ENCODE results near the gene CRY1.
"Not testable (repeated sequence)": the region's sequence is repeated elsewhere in the genome, so short reads cannot be mapped to it uniquely, and the experiment has no call there.

CRY1 gene

DNA sequence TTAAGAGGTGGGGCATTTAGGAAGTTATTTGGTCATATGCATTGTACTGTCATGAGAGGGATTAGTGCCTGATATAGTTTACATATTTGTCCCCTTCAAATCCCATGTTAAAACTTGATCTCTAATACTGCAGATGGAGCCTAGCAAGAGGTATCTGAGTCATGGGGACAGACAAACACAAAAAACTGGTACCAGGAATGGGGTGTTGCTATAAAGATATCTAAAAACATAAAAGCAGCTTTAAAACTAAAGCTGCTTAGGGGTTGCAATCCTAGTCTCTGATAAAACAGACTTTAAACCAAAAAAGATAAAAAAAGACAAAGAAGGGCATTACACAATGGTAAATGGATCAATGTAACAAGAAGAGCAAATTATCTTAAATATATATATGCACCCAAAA, 11.6 kb downstream of the CRY1 start:
- H2AFZ ChIP-seq (ENCODE audit: low read length) = no peak overlapping the region
- no peak overlapping the region for H2BK15ac ChIP-seq (ENCODE audit: low read length)
- H3K27me3 ChIP-seq (ENCODE audit: control insufficient read depth in 3 of 3, insufficient read depth in 3 of 3, low read depth in 1 of 3, low read length in 3 of 3) = no peaks in the 10 kb centered on the region
- H3K79me1 ChIP-seq (ENCODE audit: low read depth, low read length) = peaks cover 2% of the 10 kb centered on the region
- H3K36me3 ChIP-seq (replicated peaks in 1 of 2; ENCODE audit: control insufficient read depth in 2 of 2, insufficient read depth in 2 of 2, low read length in 2 of 2) = no peaks in the 10 kb centered on the region
- no peak overlapping the region for H2BK5ac ChIP-seq (ENCODE audit: low read length)
- H2BK120ac ChIP-seq (ENCODE audit: low read depth, low read length) = no peak overlapping the region
- no peak overlapping the region for H4K91ac ChIP-seq (ENCODE audit: low read depth, low read length, poor library complexity)
- no peak overlapping the region for H3K9ac ChIP-seq (ENCODE audit: low read depth, low read length, poor library complexity)
- H3K4ac ChIP-seq (ENCODE audit: low read length) = no peak overlapping the region
- H3K4me2 ChIP-seq (ENCODE audit: insufficient read depth, low read length, poor library complexity, severe bottlenecking) = no peak overlapping the region
- H2BK12ac ChIP-seq (ENCODE audit: low read length) = no peak overlapping the region
- DNase-seq (ENCODE audit: low spot score) = no peak
- no peak overlapping the region for H3K23ac ChIP-seq (ENCODE audit: low read depth, low read length, poor library complexity)
- H2AK5ac ChIP-seq (ENCODE audit: low read depth, low read length) = no peak overlapping the region
- H3K18ac ChIP-seq (ENCODE audit: low read length) = no peak overlapping the region
- no peak overlapping the region for H3K4me3 ChIP-seq (ENCODE audit: low read length in 2 of 2)
- peaks cover 3 to 4% of the 10 kb centered on the region in 2 donors for H3K4me1 ChIP-seq (ENCODE audit: control insufficient read depth in 2 of 2, insufficient read depth in 1 of 2, low read depth in 1 of 2, low read length in 2 of 2)
- no peaks in the 10 kb centered on the region for H3K9me3 ChIP-seq (replicated peaks in 1 of 2; ENCODE audit: control insufficient read depth in 2 of 2, insufficient read depth in 1 of 2, low read depth in 1 of 2, low read length in 2 of 2)
- no peak overlapping the region for H3K27ac ChIP-seq (replicated peaks; ENCODE audit: low read length)
- no peak overlapping the region for H3K14ac ChIP-seq (ENCODE audit: low read length)
- H4K8ac ChIP-seq (ENCODE audit: low read depth, low read length) = no peak overlapping the region

DNA sequence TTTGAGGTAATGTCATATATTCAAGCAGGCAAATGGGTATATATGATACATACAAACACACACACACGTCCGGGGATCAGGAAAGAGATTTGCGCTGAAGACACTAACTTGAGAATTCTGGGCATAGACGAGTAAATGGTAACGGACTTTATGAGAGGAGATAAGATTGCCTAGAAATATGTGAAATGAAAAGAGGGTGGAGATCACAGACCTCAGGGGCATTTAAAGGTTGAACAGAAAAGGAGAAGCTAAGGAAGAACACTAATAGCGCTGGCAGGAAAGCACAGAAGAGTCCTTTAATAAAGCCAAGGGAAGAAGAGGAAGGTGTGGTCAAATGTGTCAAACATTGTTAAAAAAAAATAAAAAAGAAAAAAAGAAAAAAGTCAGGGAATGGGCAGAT, 13.1 kb downstream of the CRY1 start:
- H3K27ac ChIP-seq (replicated peaks; ENCODE audit: low read length) = no peak overlapping the region
- H2AK5ac ChIP-seq (ENCODE audit: low read depth, low read length) = no peak overlapping the region
- H3K36me3 ChIP-seq (replicated peaks in 1 of 2; ENCODE audit: control insufficient read depth in 2 of 2, insufficient read depth in 2 of 2, low read length in 2 of 2) = no peaks in the 10 kb centered on the region
- no peak overlapping the region for H3K4ac ChIP-seq (ENCODE audit: low read length)
- H3K4me2 ChIP-seq (ENCODE audit: insufficient read depth, low read length, poor library complexity, severe bottlenecking) = no peak overlapping the region
- H3K4me1 ChIP-seq (ENCODE audit: control insufficient read depth in 2 of 2, insufficient read depth in 1 of 2, low read depth in 1 of 2, low read length in 2 of 2) = peaks cover 3 to 4% of the 10 kb centered on the region in 2 donors
- no peaks in the 10 kb centered on the region for H3K9me3 ChIP-seq (replicated peaks in 1 of 2; ENCODE audit: control insufficient read depth in 2 of 2, insufficient read depth in 1 of 2, low read depth in 1 of 2, low read length in 2 of 2)
- H3K23ac ChIP-seq (ENCODE audit: low read depth, low read length, poor library complexity) = no peak overlapping the region
- H2BK120ac ChIP-seq (ENCODE audit: low read depth, low read length) = no peak overlapping the region
- no peak overlapping the region for H3K18ac ChIP-seq (ENCODE audit: low read length)
- no peak for DNase-seq (ENCODE audit: low spot score)
- no peak overlapping the region for H3K14ac ChIP-seq (ENCODE audit: low read length)
- H3K9ac ChIP-seq (ENCODE audit: low read depth, low read length, poor library complexity) = no peak overlapping the region
- H2BK5ac ChIP-seq (ENCODE audit: low read length) = no peak overlapping the region
- no peak overlapping the region for H2BK15ac ChIP-seq (ENCODE audit: low read length)
- H2BK12ac ChIP-seq (ENCODE audit: low read length) = no peak overlapping the region
- H4K8ac ChIP-seq (ENCODE audit: low read depth, low read length) = no peak overlapping the region
- peaks cover 2% of the 10 kb centered on the region for H3K79me1 ChIP-seq (ENCODE audit: low read depth, low read length)
- H3K4me3 ChIP-seq (ENCODE audit: low read length in 2 of 2) = no peak overlapping the region
- H3K27me3 ChIP-seq (ENCODE audit: control insufficient read depth in 3 of 3, insufficient read depth in 3 of 3, low read depth in 1 of 3, low read length in 3 of 3) = no peaks in the 10 kb centered on the region
- no peak overlapping the region for H2AFZ ChIP-seq (ENCODE audit: low read length)
- H4K91ac ChIP-seq (ENCODE audit: low read depth, low read length, poor library complexity) = no peak overlapping the region
- WGBS, 2 donors (ENCODE audit: extremely low coverage in 2 of 2, insufficient read length in 2 of 2, insufficient replicate concordance in 1 of 2) = no CpG with 5 or more reads among the region's 6 CpGs

DNA sequence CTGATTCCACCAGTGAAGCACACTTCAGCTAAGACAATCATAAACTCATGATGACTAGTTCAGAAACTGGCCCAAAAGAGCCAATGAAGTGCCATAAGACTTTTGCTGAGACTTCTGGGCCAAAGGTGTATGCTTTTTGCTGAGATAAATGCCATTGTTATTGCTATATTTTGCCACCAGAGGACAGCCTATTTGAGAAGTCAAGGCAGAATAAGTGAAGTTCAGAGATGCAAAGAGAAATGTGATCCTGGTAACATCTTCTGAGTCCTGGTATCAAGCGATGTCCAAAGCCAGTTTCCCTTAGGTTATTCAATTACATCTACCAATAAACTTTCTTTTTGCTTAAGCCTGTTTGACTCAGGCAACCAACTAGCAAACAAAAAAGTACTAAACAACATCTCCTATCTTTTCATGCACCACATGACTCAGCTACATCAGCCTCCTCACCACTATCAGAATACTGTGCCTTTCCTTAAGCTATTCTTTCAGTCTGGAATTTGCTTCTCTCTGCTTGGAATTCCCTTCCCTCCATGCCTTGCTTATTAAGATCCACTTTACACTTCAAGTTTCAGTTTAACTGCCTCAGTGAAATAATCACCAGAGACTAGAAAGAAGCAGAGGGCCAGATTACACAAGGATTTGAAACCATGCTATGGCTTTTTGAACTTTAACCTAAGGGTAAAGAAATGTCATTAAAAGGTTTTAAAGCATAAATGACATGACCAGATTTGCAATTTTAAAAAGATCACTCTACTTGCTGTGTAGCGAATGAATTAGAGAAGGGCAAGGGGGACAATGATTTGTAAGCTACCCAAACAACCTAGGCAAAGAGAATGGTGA, 14.0 kb downstream of the CRY1 start:
- no peak for DNase-seq (ENCODE audit: low spot score)
- H2BK12ac ChIP-seq (ENCODE audit: low read length) = no peak overlapping the region
- H3K27ac ChIP-seq (replicated peaks; ENCODE audit: low read length) = no peak overlapping the region
- H2AFZ ChIP-seq (ENCODE audit: low read length) = peak overlapping the region; percentile 0
- H4K8ac ChIP-seq (ENCODE audit: low read depth, low read length) = no peak overlapping the region
- no peak overlapping the region for H3K23ac ChIP-seq (ENCODE audit: low read depth, low read length, poor library complexity)
- no peak overlapping the region for H3K18ac ChIP-seq (ENCODE audit: low read length)
- no peak overlapping the region for H2BK5ac ChIP-seq (ENCODE audit: low read length)
- no peaks in the 10 kb centered on the region for H3K36me3 ChIP-seq (replicated peaks in 1 of 2; ENCODE audit: control insufficient read depth in 2 of 2, insufficient read depth in 2 of 2, low read length in 2 of 2)
- no peak overlapping the region for H3K4ac ChIP-seq (ENCODE audit: low read length)
- no CpG with 5 or more reads among the region's 2 CpGs for WGBS, 2 donors (ENCODE audit: extremely low coverage in 2 of 2, insufficient read length in 2 of 2, insufficient replicate concordance in 1 of 2)
- H2AK5ac ChIP-seq (ENCODE audit: low read depth, low read length) = no peak overlapping the region
- peaks cover 2% of the 10 kb centered on the region for H3K79me1 ChIP-seq (ENCODE audit: low read depth, low read length)
- H3K9me3 ChIP-seq (replicated peaks in 1 of 2; ENCODE audit: control insufficient read depth in 2 of 2, insufficient read depth in 1 of 2, low read depth in 1 of 2, low read length in 2 of 2) = no peaks in the 10 kb centered on the region
- peaks cover 3 to 4% of the 10 kb centered on the region in 2 donors for H3K4me1 ChIP-seq (ENCODE audit: control insufficient read depth in 2 of 2, insufficient read depth in 1 of 2, low read depth in 1 of 2, low read length in 2 of 2)
- H3K27me3 ChIP-seq (ENCODE audit: control insufficient read depth in 3 of 3, insufficient read depth in 3 of 3, low read depth in 1 of 3, low read length in 3 of 3) = no peaks in the 10 kb centered on the region
- H4K91ac ChIP-seq (ENCODE audit: low read depth, low read length, poor library complexity) = no peak overlapping the region
- H3K14ac ChIP-seq (ENCODE audit: low read length) = no peak overlapping the region
- no peak overlapping the region for H3K9ac ChIP-seq (ENCODE audit: low read depth, low read length, poor library complexity)
- no peak overlapping the region for H2BK120ac ChIP-seq (ENCODE audit: low read depth, low read length)
- H2BK15ac ChIP-seq (ENCODE audit: low read length) = no peak overlapping the region
- no peak overlapping the region for H3K4me3 ChIP-seq (ENCODE audit: low read length in 2 of 2)
- H3K4me2 ChIP-seq (ENCODE audit: insufficient read depth, low read length, poor library complexity, severe bottlenecking) = no peak overlapping the region

DNA sequence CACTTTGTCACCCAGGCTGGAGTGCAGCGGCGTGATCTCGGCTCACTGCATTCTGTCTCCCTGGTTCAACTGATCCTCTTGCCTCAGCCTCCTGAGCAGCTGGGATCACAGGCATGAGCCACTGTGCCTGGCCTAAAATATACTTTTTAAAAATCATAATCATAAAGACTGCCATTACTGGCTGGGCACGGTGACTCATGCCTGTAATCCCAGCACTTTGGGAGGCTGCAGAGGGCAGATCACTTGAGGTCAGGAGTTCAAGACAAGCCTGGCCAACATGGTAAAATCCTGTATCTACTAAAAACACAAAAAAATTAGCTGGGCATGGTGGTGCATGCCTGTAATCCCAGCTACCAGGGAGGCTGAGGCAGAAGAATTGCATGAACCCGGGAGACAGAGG, 20.1 kb downstream of the CRY1 start:
- WGBS, 2 donors (ENCODE audit: extremely low coverage in 2 of 2, insufficient read length in 2 of 2, insufficient replicate concordance in 1 of 2) = no CpG with 5 or more reads among the region's 5 CpGs
- H2BK12ac ChIP-seq (ENCODE audit: low read length); H2AFZ ChIP-seq (ENCODE audit: low read length); H3K27ac ChIP-seq (replicated peaks; ENCODE audit: low read length); H2BK15ac ChIP-seq (ENCODE audit: low read length); H4K8ac ChIP-seq (ENCODE audit: low read depth, low read length); H3K36me3 ChIP-seq (replicated peaks in 1 of 2; ENCODE audit: control insufficient read depth in 2 of 2, insufficient read depth in 2 of 2, low read length in 2 of 2); H3K4ac ChIP-seq (ENCODE audit: low read length); H2AK5ac ChIP-seq (ENCODE audit: low read depth, low read length); H3K27me3 ChIP-seq (ENCODE audit: control insufficient read depth in 3 of 3, insufficient read depth in 3 of 3, low read depth in 1 of 3, low read length in 3 of 3); H4K91ac ChIP-seq (ENCODE audit: low read depth, low read length, poor library complexity); H3K18ac ChIP-seq (ENCODE audit: low read length); H3K14ac ChIP-seq (ENCODE audit: low read length); H3K4me1 ChIP-seq (ENCODE audit: control insufficient read depth in 2 of 2, insufficient read depth in 1 of 2, low read depth in 1 of 2, low read length in 2 of 2); H3K23ac ChIP-seq (ENCODE audit: low read depth, low read length, poor library complexity); H3K9ac ChIP-seq (ENCODE audit: low read depth, low read length, poor library complexity); H3K4me3 ChIP-seq (ENCODE audit: low read length in 2 of 2); H2BK5ac ChIP-seq (ENCODE audit: low read length); H3K79me1 ChIP-seq (ENCODE audit: low read depth, low read length); H2BK120ac ChIP-seq (ENCODE audit: low read depth, low read length); H3K4me2 ChIP-seq (ENCODE audit: insufficient read depth, low read length, poor library complexity, severe bottlenecking); DNase-seq (ENCODE audit: low spot score); H3K9me3 ChIP-seq (replicated peaks in 1 of 2; ENCODE audit: control insufficient read depth in 2 of 2, insufficient read depth in 1 of 2, low read depth in 1 of 2, low read length in 2 of 2): not testable (repeated sequence)

Data from neuronal stem cell (in vitro differentiated cells).